Naive B cell (primary cell): ENCODE results near the gene GRK5. TPM values are rescaled to one million over a fixed set of nuclear protein-coding genes. Genes with fewer than 3 reads are reported as not detected.
"Not testable (repeated sequence)": the region's sequence is repeated elsewhere in the genome, so short reads cannot be mapped to it uniquely, and the experiment has no call there.

Source experiments
- ATAC-seq, 2 donors: fragments of 150-1000 bp; cut with Tn5 transposase; 2 replicates each; pipeline ENCODE4 v1.10.0; 2021; ENCODE audit warnings: low read depth in 2 of 2, mild to moderate bottlenecking in 2 of 2, moderate library complexity in 2 of 2
- DNase-seq: peaks from one replicate; pipeline ENCODE4 v3.0.0; 2022
- H3K27ac Mint-ChIP-seq, 6 donors: one replicate each; pipeline ENCODE4 v1.8.0; 2020 to 2022; ENCODE audit warnings: mild to moderate bottlenecking in 6 of 6, mixed read lengths in 6 of 6, moderate library complexity in 5 of 6, inconsistent platforms in 2 of 6
- H3K27me3 Mint-ChIP-seq, 3 donors: one replicate each; pipeline ENCODE4 v1.8.0; 2021 to 2022; ENCODE audit warnings: mixed read lengths in 3 of 3, mild to moderate bottlenecking in 1 of 3
- H3K36me3 Mint-ChIP-seq, 2 donors: one replicate each; pipeline ENCODE4 v1.8.0; 2020 to 2022; ENCODE audit warnings: mixed read lengths in 2 of 2, inconsistent platforms in 1 of 2, mild to moderate bottlenecking in 1 of 2
- H3K4me1 Mint-ChIP-seq, 3 donors: one replicate each; pipeline ENCODE4 v1.8.0; 2020 to 2022; ENCODE audit warnings: mixed read lengths in 3 of 3, inconsistent platforms in 1 of 3, mild to moderate bottlenecking in 1 of 3, moderate library complexity in 1 of 3
- H3K4me3 Mint-ChIP-seq, 8 donors: one replicate each; pipeline ENCODE4 v1.8.0; 2020 to 2022; ENCODE audit warnings: mild to moderate bottlenecking in 8 of 8, mixed read lengths in 8 of 8, moderate library complexity in 8 of 8, inconsistent platforms in 2 of 8
- H3K9me3 Mint-ChIP-seq, 7 donors: one replicate each; pipeline ENCODE4 v1.8.0; 2020 to 2022; ENCODE audit warnings: mixed read lengths in 7 of 7, mild to moderate bottlenecking in 5 of 7, inconsistent platforms in 2 of 7, moderate library complexity in 1 of 7
- polyA plus RNA-seq, 6 donors: library from polyadenylated mRNA; unstranded; fragments of 300-500 nt; fragmentation: Illumina TruSeq; gene quantifications; one replicate each; pipeline ENCODE4 v1.2.3, GENCODE V29; 2021; ENCODE audit warnings: low read depth in 6 of 6

Gene GRK5
- polyA plus RNA-seq, 6 donors from 2014 or later: 7.2 to 24.6 (median 13.7) TPM

DNA sequence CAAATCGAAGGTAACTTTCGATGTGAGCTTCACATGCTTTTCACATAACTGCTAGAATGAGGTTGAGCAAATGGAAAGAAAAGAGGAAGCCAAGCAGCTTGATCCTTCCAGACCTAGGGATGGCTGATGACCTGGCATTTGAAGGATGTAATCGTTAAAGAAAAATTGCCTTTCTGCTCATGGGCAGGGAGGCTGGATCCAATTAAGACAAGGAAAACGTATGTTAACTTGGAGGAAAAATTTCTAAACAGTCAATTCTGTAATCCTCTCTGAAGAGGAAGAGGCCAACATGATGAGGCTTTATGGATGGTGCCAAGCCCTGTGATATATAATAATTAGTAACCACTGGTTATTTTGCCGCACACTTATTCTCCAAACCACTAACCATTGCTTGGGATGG, 12.5 kb downstream of the GRK5 start:
- Mint-ChIP-seq H3K27ac (peak overlapping the region in 1 of 6 donors; percentile 71), H3K4me1 (peaks cover 37 to 56% (median 44%) of the 10 kb centered on the region in 3 donors), H3K36me3 (no peaks in the 10 kb centered on the region), H3K9me3 (no peaks in the 10 kb centered on the region), H3K4me3 (no peak overlapping the region), H3K27me3 (no peaks in the 10 kb centered on the region)
- ATAC-seq: no peak
- no peak for DNase-seq

DNA sequence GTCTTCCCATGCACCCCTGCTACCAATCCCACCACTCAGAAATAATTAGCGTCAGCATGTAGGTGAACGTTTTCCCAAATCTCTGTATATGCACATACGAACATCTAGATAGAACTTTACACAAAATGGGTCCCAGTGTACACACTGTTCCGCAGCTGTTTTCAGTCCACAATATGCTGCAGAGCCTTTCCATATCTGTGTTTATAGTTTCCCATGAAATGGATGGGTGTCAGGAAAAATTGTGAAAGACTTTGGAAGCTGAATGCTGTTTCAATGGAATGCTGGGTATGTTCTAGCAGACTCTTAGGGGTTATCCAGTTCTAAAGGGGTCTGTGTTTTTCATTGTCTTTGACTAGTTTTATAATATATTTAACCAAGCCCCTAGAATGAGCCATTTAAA, 13.8 kb downstream of the GRK5 start:
- Mint-ChIP-seq H3K4me1 (peaks cover 30 to 48% (median 48%) of the 10 kb centered on the region in 3 donors), H3K36me3 (no peaks in the 10 kb centered on the region), H3K27ac (no peak overlapping the region)

GRCh38 chr10:119221666-119222065, 14.3 kb downstream of the GRK5 start:
- Mint-ChIP-seq H3K36me3 (no peaks in the 10 kb centered on the region), H3K27me3 (no peaks in the 10 kb centered on the region), H3K27ac (peak overlapping the region in 3 of 6 donors; percentile 59 to 74 (median 72)), H3K4me1 (peaks cover 30 to 48% (median 47%) of the 10 kb centered on the region in 3 donors), H3K4me3 (peak overlapping the region in 1 of 8 donors; percentile 10), H3K9me3 (no peaks in the 10 kb centered on the region)
- no peak for ATAC-seq
- DNase-seq: no peak

More for the DNA sequence above, 13.8 kb downstream of the GRK5 start:
- DNase-seq: no peak
- Mint-ChIP-seq H3K4me3 (no peak overlapping the region), H3K9me3 (no peaks in the 10 kb centered on the region), H3K27me3 (no peaks in the 10 kb centered on the region)
- no peak for ATAC-seq

DNA sequence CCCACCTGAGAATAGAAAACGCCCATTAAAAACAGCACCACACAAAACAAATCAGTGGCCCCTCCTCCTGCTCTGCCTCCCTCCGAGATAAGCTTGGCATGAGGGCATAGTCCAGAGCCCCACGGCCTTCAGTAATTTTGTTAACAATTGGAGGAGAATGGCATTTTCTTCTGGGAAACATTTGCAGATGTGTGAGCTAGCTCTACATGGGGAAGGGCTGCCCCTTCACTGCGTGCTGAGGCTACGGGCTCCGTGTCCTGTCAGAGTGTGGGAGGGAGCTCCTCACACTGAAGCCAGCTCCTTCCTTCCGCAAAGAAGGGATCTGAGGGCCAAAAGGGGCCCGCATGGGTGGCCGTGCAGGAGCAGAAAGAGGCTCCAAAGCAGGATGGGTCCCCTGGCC, 15.2 kb downstream of the GRK5 start:
- H3K4me1 Mint-ChIP-seq: peaks cover 23 to 47% (median 43%) of the 10 kb centered on the region in 3 donors
- DNase-seq (no peak), ATAC-seq (no peak)
- H3K36me3 Mint-ChIP-seq: no peaks in the 10 kb centered on the region
- H3K27ac Mint-ChIP-seq: peak overlapping the region in 3 of 6 donors; percentile 64 to 83 (median 72)
- H3K4me3 Mint-ChIP-seq: peak overlapping the region in 2 of 8 donors; percentile 15 to 33
- no peaks in the 10 kb centered on the region for H3K27me3 Mint-ChIP-seq
- no peaks in the 10 kb centered on the region for H3K9me3 Mint-ChIP-seq

- no peaks in the 10 kb centered on the region for H3K9me3 Mint-ChIP-seq
- ATAC-seq (no peak), DNase-seq (no peak)
- H3K4me3 Mint-ChIP-seq: no peak overlapping the region
- no peaks in the 10 kb centered on the region for H3K36me3 Mint-ChIP-seq
- peaks cover 19 to 44% (median 39%) of the 10 kb centered on the region in 3 donors for H3K4me1 Mint-ChIP-seq
- H3K27me3 Mint-ChIP-seq: no peaks in the 10 kb centered on the region
- peak overlapping the region in 2 of 6 donors; percentile 32 to 72 for H3K27ac Mint-ChIP-seq
Observed at GRCh38 chr10:119222966-119223386, 15.6 kb downstream of the GRK5 start.

DNA sequence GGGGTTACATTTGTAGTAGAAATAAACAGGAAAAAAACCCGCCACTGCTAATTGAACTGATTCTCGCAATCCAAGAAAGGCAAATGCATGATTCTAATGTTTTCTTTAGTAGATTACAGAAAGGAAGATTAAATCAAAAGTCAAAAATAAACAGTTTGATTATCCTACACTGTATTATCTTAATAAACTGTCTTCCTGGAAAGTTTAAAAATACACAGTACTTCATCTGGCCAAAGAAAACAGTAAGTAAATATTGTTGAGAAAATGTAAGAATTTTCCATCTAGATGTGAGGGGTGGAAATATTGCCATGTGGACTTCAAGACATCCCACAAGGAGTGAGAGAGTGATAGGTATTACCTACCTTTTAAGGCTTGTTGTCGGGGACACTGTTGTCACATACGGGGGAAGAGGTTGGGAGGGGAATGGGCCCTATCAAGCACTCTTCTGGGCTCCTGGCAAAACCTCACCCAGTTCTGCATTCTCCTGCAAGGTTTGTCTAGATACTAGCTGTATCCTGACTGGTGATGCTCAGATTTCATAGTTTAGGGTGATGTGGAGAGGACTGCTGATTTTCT, 17.8 kb downstream of the GRK5 start:
- DNase-seq (no peak), ATAC-seq (no peak)
- no peak overlapping the region for H3K4me3 Mint-ChIP-seq
- peaks cover 0 to 7% of the 10 kb centered on the region in 2 donors for H3K36me3 Mint-ChIP-seq
- H3K27ac Mint-ChIP-seq: peak overlapping the region in 1 of 6 donors; percentile 60
- H3K27me3 Mint-ChIP-seq: no peaks in the 10 kb centered on the region
- peaks cover 33 to 52% (median 50%) of the 10 kb centered on the region in 3 donors for H3K4me1 Mint-ChIP-seq
- peaks cover 0 to 1% (median 0%) of the 10 kb centered on the region in 7 donors for H3K9me3 Mint-ChIP-seq

DNA sequence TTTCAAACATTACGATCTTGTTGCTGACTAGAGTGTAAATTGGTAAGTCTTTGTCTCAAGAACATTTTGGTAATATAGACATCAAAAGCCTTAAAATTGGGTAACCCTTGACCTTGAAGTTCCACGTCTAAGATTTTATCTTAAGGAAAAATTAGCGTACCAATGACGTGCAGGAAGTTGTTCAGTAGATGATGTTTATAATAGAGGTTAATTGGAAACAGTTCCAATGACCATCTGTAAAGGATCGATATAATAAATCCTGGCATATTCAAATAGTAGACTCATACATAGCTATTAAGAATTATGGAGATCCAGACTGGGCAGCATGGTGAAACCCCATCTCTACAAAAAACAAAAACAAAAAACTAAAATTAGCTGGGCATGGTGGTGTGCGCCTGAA, 20.5 kb downstream of the GRK5 start:
- H3K27ac Mint-ChIP-seq: peak overlapping the region in 2 of 6 donors; percentile 2 to 51
- peaks cover 0 to 8% of the 10 kb centered on the region in 2 donors for H3K36me3 Mint-ChIP-seq
- no peak for ATAC-seq

DNA sequence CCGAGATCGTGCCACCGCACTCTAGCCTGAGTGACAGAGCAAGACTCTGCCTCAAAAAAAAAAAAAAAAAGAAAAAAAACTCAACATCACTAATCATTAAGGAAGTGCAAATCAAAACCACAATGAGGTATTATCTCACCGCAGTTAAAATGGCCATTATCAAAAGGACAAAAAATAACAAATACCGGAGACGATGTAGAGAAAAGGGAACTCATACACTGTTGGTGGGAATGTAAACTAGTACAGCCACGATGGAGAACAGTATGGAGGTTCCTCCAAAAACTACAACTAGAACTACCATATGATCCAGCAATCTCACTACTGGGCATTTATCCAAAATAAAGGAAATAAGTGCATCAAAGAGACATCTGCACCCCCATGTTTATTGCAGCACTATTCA, 24.3 kb downstream of the GRK5 start:
- Mint-ChIP-seq H3K9me3 (peaks cover 0 to 7% (median 0%) of the 10 kb centered on the region in 7 donors), H3K27ac (peak overlapping the region in 5 of 6 donors; percentile 11 to 70 (median 57)), H3K4me3 (peak overlapping the region in 2 of 8 donors; percentile 42 to 69), H3K4me1 (peaks cover 48 to 74% (median 70%) of the 10 kb centered on the region in 3 donors), H3K27me3 (no peaks in the 10 kb centered on the region), H3K36me3 (peaks cover 0 to 8% of the 10 kb centered on the region in 2 donors)
- ATAC-seq: peak; percentile 42 to 59
- DNase-seq: peak; percentile 27

More for the DNA sequence above, 20.5 kb downstream of the GRK5 start:
- Mint-ChIP-seq H3K27me3 (no peaks in the 10 kb centered on the region), H3K4me1 (peaks cover 37 to 55% (median 50%) of the 10 kb centered on the region in 3 donors), H3K4me3 (no peak overlapping the region), H3K9me3 (peaks cover 0 to 7% (median 0%) of the 10 kb centered on the region in 7 donors)
- no peak for DNase-seq

GRCh38 chr10:119232439-119232838, 25.1 kb downstream of the GRK5 start:
- DNase-seq, H3K4me3 Mint-ChIP-seq, H3K9me3 Mint-ChIP-seq, H3K36me3 Mint-ChIP-seq, H3K27me3 Mint-ChIP-seq, ATAC-seq: not testable (repeated sequence)
- H3K27ac Mint-ChIP-seq: peak overlapping the region in 4 of 6 donors; percentile 58 to 70 (median 65)
- H3K4me1 Mint-ChIP-seq: peaks cover 51 to 79% (median 78%) of the 10 kb centered on the region in 3 donors

DNA sequence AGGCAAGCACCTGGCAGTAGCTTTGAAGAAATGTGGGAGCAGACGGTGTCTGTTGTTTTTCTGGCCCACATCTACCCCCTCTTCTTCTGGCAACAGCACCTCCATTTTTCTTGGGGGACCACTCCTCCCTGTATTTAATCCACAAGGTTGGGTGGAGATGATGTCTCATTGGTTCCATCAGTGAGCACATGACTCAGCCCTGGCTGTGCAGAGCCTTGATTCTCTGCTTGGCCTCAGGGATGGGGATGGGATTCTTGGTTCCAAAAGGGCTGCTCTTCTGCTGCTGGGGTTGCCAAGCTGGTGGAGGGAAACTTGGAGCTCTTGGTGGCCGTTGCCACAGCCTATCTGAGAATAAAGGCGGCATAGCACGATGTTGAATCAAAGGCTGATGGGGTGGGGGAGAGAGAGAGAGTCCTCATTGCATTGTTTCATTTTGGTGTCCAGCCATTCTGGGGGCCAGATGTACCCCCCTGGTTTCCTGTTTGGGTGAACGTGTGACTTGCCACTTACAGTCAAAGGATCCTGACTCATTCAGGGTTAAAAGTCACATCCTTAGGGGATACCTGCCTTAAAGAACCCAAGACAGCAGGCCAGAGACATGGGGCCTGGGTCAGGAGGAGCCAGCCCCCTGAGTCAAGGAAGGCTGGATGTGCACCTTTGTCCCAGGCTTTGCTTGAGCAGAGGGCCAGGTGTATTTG, 25.9 kb downstream of the GRK5 start:
- Mint-ChIP-seq H3K9me3 (peaks cover 0 to 7% (median 0%) of the 10 kb centered on the region in 7 donors), H3K36me3 (peaks cover 0 to 8% of the 10 kb centered on the region in 2 donors), H3K27ac (peak overlapping the region in 4 of 6 donors; percentile 24 to 83 (median 58)), H3K4me3 (no peak overlapping the region), H3K4me1 (peaks cover 58 to 87% (median 86%) of the 10 kb centered on the region in 3 donors), H3K27me3 (no peaks in the 10 kb centered on the region)
- ATAC-seq: no peak
- no peak for DNase-seq

- Mint-ChIP-seq H3K27ac (peak overlapping the region in 3 of 6 donors; percentile 6 to 58 (median 39)), H3K4me3 (no peak overlapping the region), H3K9me3 (peaks cover 0 to 7% (median 0%) of the 10 kb centered on the region in 7 donors), H3K27me3 (no peaks in the 10 kb centered on the region), H3K4me1 (peaks cover 54 to 90% (median 86%) of the 10 kb centered on the region in 3 donors), H3K36me3 (peaks cover 0 to 8% of the 10 kb centered on the region in 2 donors)
- DNase-seq (no peak), ATAC-seq (no peak)
Observed at GRCh38 chr10:119233821-119234220, 26.4 kb downstream of the GRK5 start.

DNA sequence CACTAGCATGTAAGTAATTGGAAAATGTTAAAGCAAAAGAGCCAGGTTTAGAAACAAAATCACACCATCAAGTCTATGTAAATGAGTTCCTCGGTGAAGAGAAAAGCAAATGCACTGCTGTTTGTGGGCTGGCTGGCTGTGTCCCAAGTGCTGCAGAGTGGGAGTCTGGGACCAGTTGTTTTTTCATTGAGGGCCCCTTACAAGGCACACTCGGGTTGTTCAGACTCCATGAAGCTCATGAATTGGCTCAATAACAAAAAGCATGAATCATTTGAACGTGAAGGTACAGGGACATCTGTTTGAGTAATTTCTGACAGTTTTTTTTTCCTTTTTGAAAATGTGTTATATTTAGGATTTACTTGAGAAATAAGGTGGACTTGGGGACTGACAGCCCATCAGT, 28.0 kb downstream of the GRK5 start:
- H3K9me3 Mint-ChIP-seq: peaks cover 0 to 4% (median 0%) of the 10 kb centered on the region in 7 donors
- no peak for DNase-seq
- H3K4me3 Mint-ChIP-seq: peak overlapping the region in 1 of 8 donors; percentile 51
- no peak for ATAC-seq
- peaks cover 41 to 75% (median 75%) of the 10 kb centered on the region in 3 donors for H3K4me1 Mint-ChIP-seq
- peak overlapping the region in 5 of 6 donors; percentile 25 to 93 (median 70) for H3K27ac Mint-ChIP-seq
- no peaks in the 10 kb centered on the region for H3K36me3 Mint-ChIP-seq
- H3K27me3 Mint-ChIP-seq: no peaks in the 10 kb centered on the region

GRCh38 chr10:119237722-119238436, 30.5 kb downstream of the GRK5 start:
- Mint-ChIP-seq H3K4me1 (peaks cover 38 to 70% (median 68%) of the 10 kb centered on the region in 3 donors), H3K4me3 (peak overlapping the region in 3 of 8 donors; percentile 1 to 49 (median 37)), H3K9me3 (peaks cover 0 to 3% (median 0%) of the 10 kb centered on the region in 7 donors), H3K27me3 (no peaks in the 10 kb centered on the region), H3K27ac (peak overlapping the region; percentile 5 to 96 (median 76)), H3K36me3 (peaks cover 0 to 6% of the 10 kb centered on the region in 2 donors)
- DNase-seq (no peak), ATAC-seq (no peak)
